Muscle layer of colon (tissue), 2 donors: ENCODE measurements around the gene H6PD.

Experiments used
- H3K27ac ChIP-seq: one replicate; pipeline ENCODE4 v1.7.0; 2013; ENCODE audit warnings: low read depth, mild to moderate bottlenecking, low read length, moderate library complexity
- H3K27me3 ChIP-seq, 2 donors: one replicate each; pipeline ENCODE4 v1.7.0; 2013; ENCODE audit warnings: low read length in 2 of 2, mild to moderate bottlenecking in 2 of 2; ENCODE audit not compliant: insufficient read depth in 2 of 2, control insufficient read depth in 1 of 2
- H3K36me3 ChIP-seq: one replicate; pipeline ENCODE4 v1.7.0; 2013; ENCODE audit warnings: mild to moderate bottlenecking, low read length; ENCODE audit not compliant: insufficient read depth
- H3K4me1 ChIP-seq: one replicate; pipeline ENCODE4 v1.7.0; 2013; ENCODE audit warnings: mild to moderate bottlenecking, low read length; ENCODE audit not compliant: insufficient read depth
- H3K4me3 ChIP-seq, 2 donors: one replicate each; pipeline ENCODE4 v1.7.0; 2013; ENCODE audit warnings: low read length in 2 of 2, low read depth in 1 of 2, mild to moderate bottlenecking in 1 of 2, moderate library complexity in 1 of 2
- H3K9ac ChIP-seq: one replicate; pipeline ENCODE4 v1.7.0; 2013; ENCODE audit warnings: low read length
- H3K9me3 ChIP-seq: one replicate; pipeline ENCODE4 v1.7.0; 2013; ENCODE audit warnings: mild to moderate bottlenecking, low read length
- donor health status: abdominal sarcoma.
- donor health status: Adenocarcinoma of cecum.

The H6PD gene

DNA sequence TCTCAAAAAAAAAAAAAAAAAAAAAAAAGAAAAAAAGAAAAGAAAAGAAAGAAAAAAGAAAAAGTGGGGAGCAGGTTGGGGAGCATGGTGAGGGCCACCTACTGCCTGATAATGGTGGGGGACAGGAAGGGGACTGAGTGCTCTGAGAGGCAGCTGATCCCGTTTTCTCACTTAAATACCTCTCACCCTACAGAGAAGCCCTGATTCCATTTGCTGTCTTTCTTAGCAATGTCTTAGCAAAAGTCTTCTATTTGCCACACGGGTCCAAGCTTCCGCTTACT is 692 bp upstream of the H6PD start:
- no peak overlapping the region for H3K9ac ChIP-seq
- peaks cover 30% of the 10 kb centered on the region for H3K4me1 ChIP-seq
- no peaks in the 10 kb centered on the region for H3K27me3 ChIP-seq
- peak overlapping the region; percentile 82 for H3K27ac ChIP-seq
- H3K9me3 ChIP-seq, result no peaks in the 10 kb centered on the region
- H3K36me3 ChIP-seq, result no peaks in the 10 kb centered on the region
- H3K4me3 ChIP-seq, result peak overlapping the region; percentile 68 to 87

DNA sequence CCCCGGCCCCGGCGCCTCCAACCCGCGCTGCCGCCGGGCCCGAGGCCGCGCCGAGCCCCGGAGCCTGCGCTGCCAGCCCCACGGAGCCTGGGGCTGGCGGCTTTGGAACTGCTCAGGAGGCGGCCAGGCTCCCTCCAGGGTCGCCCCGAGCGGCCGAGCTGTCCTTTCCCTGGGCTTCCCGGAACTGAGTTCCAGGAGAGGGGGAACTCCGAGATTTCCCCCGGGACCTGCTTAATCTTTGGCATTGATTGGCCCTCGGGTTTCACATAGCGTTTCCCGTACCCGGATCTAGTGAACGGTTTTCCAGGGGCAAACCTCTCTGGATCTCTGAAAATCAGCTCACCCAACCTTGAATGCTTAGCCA is 504 bp downstream of the H6PD start:
- no peaks in the 10 kb centered on the region for H3K27me3 ChIP-seq
- peak overlapping the region; percentile 97 for H3K9ac ChIP-seq
- H3K27ac ChIP-seq, result peak overlapping the region; percentile 42
- H3K4me3 ChIP-seq, result peak overlapping the region; percentile 58 to 79
- no peaks in the 10 kb centered on the region for H3K9me3 ChIP-seq
- no peaks in the 10 kb centered on the region for H3K36me3 ChIP-seq
- H3K4me1 ChIP-seq, result peaks cover 40% of the 10 kb centered on the region

DNA sequence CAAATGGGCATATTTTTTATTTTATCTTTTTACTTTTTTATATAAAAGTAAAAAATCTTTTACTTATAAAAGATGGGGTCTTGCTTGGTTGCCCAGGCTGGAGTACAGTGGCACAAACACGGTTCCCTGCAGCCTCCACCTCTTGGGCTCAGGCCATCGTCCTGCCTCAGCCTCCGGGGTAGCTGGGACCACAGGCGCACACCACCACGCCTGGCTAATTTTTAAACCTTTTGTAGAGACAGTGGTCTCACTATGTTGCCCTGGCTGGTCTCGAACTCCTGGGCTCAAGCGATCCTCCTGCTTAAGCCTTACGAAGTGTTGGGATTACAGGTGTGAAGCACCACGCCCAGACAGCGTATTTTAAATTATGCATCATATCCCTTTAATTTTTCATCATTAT is 986 bp downstream of the H6PD start:
- Histone ChIP-seq H3K27me3 (no peaks in the 10 kb centered on the region), H3K9ac (peak overlapping the region; percentile 97), H3K4me1 (peaks cover 45% of the 10 kb centered on the region), H3K36me3 (no peaks in the 10 kb centered on the region), H3K27ac (peak overlapping the region; percentile 44), H3K9me3 (no peaks in the 10 kb centered on the region), H3K4me3 (peak overlapping the region; percentile 58 to 79)

DNA sequence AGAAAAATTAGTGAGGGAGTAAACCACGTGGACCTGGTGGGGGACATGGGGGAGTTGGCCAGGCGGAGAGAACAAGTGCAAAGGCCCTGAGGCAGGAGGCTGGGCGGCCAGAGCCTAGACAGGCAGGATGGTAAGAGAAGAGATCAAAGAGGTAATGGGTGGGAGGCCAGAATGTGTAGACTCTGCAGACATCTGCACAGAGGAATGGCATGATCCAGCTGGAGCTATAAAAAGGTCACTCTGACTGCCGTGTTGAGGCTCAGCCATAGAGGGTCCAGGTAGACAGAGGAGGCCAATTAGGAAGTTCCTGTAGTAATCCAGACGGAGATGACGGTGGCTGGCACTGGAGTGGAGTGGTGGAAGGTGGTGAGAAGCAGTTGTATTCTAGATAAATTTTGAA is 3.6 kb downstream of the H6PD start:
- Histone ChIP-seq H3K27ac (no peak overlapping the region), H3K4me3 (no peak overlapping the region), H3K9ac (no peak overlapping the region), H3K27me3 (no peaks in the 10 kb centered on the region), H3K9me3 (no peaks in the 10 kb centered on the region), H3K4me1 (peaks cover 62% of the 10 kb centered on the region), H3K36me3 (no peaks in the 10 kb centered on the region)

DNA sequence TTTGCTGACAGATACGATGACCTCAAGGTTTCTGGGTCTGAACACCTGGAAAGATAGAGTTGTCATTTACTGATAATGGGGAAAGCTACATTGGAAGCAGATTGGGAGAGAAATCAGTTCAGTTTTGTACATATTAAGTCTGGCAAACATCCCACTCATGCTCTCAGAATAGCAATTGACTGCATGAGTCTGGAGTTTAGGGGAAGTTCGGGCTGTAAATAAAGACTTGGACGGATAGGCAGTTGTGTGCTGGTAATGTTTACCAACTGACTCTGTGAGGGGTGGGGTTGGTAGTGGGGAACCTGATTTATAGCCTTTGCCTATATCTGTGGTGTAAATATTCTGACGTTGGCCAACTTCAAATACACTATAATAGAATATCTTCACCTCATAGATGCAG is 4.0 kb downstream of the H6PD start:
- no peak overlapping the region for H3K4me3 ChIP-seq
- H3K36me3 ChIP-seq, result no peaks in the 10 kb centered on the region
- H3K4me1 ChIP-seq, result peaks cover 66% of the 10 kb centered on the region
- H3K9me3 ChIP-seq, result no peaks in the 10 kb centered on the region
- no peak overlapping the region for H3K9ac ChIP-seq
- no peak overlapping the region for H3K27ac ChIP-seq
- no peaks in the 10 kb centered on the region for H3K27me3 ChIP-seq

DNA sequence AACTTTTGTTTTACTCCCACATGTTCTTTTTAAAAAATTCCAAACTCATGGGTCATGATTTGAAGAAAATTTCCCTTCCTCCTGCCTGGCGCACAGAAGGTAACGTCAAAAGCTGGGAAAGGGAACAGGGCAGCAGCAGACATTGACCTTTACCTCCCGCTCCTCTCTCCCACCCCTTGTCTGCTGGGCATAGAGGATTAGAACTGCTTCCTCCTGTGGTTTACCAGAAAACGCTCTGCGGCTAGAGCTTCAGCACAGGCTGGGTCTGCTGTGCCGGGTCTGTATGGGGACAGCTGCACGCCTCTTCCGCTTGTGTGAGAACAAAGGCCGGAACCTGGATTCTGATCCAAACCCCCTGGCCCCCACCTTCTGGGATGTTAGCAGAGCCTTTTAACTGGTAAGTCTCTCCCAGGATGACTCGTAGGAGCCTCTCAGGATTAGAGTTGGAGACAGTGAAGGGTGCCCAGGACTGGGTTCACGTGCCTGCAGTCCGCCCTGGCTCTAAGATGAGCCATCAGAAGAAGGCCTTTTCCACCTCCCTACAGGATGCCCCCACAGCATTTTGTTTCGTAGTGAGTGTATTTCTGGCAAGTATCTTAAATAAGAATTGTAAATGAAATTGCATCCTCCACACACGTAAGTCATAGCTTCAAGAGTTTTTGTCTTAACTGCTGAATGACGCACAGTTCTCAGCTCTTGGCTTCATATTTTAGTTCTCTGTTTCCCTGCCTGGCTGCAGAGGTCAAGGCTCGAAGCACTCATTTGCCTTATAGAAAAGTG is 5.2 kb downstream of the H6PD start:
- H3K9me3 ChIP-seq, result no peaks in the 10 kb centered on the region
- no peak overlapping the region for H3K9ac ChIP-seq

DNA sequence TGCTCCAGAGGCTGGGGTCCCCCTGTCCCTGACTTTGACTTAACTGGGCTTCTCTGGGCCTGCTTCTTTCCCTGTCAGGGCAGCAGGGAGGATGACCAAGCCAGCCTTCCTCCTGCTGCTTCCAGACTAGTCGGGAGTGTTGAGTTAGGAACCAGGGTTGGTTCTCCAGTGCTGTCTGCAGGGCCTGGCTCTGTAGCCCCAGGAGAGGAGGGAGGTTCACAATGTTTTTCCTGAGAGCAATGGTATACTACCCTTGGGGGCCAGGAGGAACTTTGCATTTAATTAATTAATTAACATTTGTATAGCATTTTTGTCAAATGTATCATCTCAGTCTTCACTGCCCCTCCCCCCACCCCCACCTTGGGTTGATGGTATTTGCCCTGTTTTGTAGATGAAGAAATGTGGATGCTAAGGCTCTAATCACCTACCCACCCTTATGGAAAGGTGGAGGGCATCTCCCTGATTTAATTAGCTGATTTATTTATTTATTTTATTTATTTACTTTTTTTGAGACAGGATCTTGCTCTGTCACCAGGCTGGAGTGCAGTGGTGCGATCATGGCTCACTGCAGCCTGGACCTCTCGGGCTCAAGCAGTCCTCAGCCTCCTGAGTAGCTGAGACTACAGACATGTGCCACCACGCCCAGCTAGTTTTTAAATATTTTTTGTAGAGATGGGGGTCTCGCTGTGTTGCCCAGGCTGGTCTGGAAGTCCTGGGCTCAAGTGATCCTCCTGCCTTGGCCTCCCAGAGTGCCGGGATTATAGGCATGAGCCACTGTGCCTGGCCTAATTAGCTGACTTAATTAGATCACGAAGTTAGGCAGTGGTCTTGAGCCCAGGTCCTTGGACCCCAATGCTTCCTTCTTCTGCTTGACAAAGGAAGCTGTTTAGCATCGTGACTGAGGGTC is 6.6 kb downstream of the H6PD start:
- no peaks in the 10 kb centered on the region for H3K27me3 ChIP-seq
- no peak overlapping the region for H3K27ac ChIP-seq
- H3K4me3 ChIP-seq, result no peak overlapping the region
- H3K36me3 ChIP-seq, result peaks cover 9% of the 10 kb centered on the region
- peaks cover 65% of the 10 kb centered on the region for H3K4me1 ChIP-seq
- no peak overlapping the region for H3K9ac ChIP-seq
- no peaks in the 10 kb centered on the region for H3K9me3 ChIP-seq

More for the DNA sequence above, 5.2 kb downstream of the H6PD start:
- no peak overlapping the region for H3K4me3 ChIP-seq
- H3K36me3 ChIP-seq, result no peaks in the 10 kb centered on the region
- no peaks in the 10 kb centered on the region for H3K27me3 ChIP-seq
- H3K27ac ChIP-seq, result peak overlapping the region; percentile 30
- H3K4me1 ChIP-seq, result peaks cover 71% of the 10 kb centered on the region

DNA sequence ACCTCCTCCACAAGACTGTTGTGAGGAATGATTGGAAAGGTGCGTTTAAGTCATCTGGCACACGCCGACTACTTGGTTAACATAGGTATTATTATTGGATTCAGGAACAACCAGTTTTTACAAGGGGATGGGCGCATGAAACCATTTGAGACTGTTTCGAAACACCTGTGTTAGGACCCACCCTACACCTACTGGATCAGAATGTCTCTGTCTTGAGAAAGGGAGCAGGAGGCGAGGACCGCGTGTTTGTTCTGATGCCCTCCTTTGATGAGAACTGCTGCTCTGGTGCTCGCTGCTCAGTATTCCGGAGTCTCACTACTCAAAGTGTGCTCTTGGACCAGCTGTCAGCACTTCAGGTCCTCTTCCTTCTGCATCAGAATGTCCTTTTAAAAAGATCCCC is 7.3 kb downstream of the H6PD start:
- H3K4me3 ChIP-seq, result no peak overlapping the region
- no peaks in the 10 kb centered on the region for H3K27me3 ChIP-seq
- no peak overlapping the region for H3K9ac ChIP-seq
- no peaks in the 10 kb centered on the region for H3K9me3 ChIP-seq
- H3K36me3 ChIP-seq, result peaks cover 9% of the 10 kb centered on the region
- no peak overlapping the region for H3K27ac ChIP-seq
- peaks cover 57% of the 10 kb centered on the region for H3K4me1 ChIP-seq

DNA sequence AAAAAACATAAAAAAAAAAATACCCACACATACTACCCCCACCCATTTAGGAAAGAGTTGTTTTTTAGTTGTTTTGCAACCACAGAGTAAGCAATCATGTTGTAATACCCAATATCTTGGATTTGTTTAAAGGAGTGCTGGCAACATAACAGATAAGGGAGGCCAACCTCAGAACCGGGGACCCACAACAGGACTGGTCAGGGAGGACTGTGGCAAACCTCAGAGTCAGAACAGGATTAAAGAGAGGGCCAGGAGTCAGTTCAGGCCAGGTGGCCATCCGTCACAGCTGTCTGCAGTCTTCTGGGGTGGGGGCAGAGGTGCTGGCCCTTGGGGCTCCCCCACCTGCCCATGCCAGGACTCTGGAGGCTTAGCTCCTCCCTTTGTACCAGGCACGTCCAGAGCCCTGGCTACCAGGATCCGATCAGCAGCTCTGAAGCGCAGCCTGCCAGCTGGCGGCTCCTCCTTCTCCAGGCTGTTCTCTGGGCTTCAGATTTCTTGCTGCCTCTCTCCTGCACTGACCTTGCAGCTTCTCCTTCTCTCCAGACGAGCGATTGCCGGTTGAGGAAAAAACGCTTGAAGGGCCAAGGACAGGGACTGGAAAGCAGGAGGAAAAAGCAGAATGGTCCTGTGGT is 7.9 kb downstream of the H6PD start:
- Histone ChIP-seq H3K4me3 (no peak overlapping the region), H3K9me3 (no peaks in the 10 kb centered on the region), H3K4me1 (peaks cover 55% of the 10 kb centered on the region), H3K9ac (no peak overlapping the region), H3K36me3 (peaks cover 10% of the 10 kb centered on the region), H3K27ac (peak overlapping the region; percentile 48), H3K27me3 (no peaks in the 10 kb centered on the region)

DNA sequence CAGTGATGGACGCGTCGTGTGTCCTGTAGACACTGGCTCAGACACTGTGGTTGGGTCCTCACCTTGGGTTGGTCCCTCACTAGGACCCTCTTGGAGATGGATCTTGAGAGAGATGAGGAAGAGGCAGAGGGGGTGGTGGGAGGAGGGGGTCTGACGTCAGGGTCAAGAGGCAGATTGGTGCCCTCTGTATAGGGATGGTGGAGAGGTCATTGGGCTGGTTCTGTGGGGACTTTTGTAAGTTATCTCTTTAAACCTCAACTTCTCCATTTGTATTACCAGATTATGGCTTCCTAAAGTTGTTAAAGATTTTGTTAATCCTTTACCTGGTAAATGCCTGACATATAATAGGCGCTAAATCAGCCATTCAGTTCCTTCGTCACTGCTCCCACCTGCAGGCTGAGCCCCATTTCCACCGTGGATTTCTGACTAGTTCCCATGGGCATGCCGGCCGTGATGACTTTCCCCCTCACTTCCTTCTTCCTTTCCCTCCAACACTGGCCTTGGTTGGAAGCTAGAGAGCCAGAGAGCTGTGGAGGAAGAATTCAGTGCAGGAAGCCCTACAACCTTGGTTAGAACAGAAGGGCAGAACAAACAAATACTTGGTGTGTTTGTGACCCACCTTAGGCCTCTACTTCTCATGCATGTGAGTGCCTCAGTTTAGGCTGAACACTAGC is 8.6 kb downstream of the H6PD start:
- Histone ChIP-seq H3K9me3 (no peaks in the 10 kb centered on the region), H3K4me1 (peaks cover 48% of the 10 kb centered on the region), H3K27ac (peak overlapping the region; percentile 48), H3K9ac (no peak overlapping the region), H3K27me3 (no peaks in the 10 kb centered on the region), H3K4me3 (no peak overlapping the region), H3K36me3 (peaks cover 15% of the 10 kb centered on the region)
